Fibroblast of pulmonary artery (primary cell): ENCODE data around the gene CD44.
"Not testable (repeated sequence)": the region's sequence is repeated elsewhere in the genome, so short reads cannot be mapped to it uniquely, and the experiment has no call there.

Experiments
- DNase-seq: peaks from one replicate; pipeline ENCODE4 v3.0.0-alpha.2; 2010; ENCODE audit warnings: low read depth
- H3K4me3 ChIP-seq: replicated peaks from 2 replicates; pipeline ENCODE4 v1.5.1; 2011; ENCODE audit warnings: low read depth, mild to moderate bottlenecking, control low read depth, low read length, moderate library complexity
- TF ChIP-seq, protein P1 (sequence below): IDR thresholded peaks from 2 replicates; pipeline ENCODE4 v1.5.1; 2011; ENCODE audit warnings: mild to moderate bottlenecking, control low read depth, low read length, inconsistent platforms; ENCODE audit errors: missing control alignments

The CD44 gene

DNA sequence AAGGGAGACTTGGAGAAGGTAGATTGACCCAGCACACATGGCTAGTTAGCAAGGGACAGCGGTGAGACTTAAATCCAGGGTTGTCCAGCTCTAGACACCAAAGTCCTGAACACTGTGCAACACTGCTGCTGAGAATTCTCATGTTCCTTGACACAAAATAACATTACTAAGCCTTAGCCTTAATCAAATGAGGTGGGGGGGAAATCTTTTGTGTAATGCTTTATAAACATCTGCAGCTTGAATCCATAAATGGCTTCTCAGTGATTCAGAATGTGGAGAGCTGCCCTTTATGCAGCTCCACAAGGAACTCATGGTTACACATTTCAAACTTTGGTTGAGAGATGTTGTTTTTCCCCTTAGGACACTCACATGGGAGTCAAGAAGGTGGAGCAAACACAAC is 80.0 kb downstream of the CD44 start:
- TF ChIP-seq, protein P1, sequence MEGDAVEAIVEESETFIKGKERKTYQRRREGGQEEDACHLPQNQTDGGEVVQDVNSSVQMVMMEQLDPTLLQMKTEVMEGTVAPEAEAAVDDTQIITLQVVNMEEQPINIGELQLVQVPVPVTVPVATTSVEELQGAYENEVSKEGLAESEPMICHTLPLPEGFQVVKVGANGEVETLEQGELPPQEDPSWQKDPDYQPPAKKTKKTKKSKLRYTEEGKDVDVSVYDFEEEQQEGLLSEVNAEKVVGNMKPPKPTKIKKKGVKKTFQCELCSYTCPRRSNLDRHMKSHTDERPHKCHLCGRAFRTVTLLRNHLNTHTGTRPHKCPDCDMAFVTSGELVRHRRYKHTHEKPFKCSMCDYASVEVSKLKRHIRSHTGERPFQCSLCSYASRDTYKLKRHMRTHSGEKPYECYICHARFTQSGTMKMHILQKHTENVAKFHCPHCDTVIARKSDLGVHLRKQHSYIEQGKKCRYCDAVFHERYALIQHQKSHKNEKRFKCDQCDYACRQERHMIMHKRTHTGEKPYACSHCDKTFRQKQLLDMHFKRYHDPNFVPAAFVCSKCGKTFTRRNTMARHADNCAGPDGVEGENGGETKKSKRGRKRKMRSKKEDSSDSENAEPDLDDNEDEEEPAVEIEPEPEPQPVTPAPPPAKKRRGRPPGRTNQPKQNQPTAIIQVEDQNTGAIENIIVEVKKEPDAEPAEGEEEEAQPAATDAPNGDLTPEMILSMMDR = no peak
- no peak overlapping the region for H3K4me3 ChIP-seq
- no peak for DNase-seq

DNA sequence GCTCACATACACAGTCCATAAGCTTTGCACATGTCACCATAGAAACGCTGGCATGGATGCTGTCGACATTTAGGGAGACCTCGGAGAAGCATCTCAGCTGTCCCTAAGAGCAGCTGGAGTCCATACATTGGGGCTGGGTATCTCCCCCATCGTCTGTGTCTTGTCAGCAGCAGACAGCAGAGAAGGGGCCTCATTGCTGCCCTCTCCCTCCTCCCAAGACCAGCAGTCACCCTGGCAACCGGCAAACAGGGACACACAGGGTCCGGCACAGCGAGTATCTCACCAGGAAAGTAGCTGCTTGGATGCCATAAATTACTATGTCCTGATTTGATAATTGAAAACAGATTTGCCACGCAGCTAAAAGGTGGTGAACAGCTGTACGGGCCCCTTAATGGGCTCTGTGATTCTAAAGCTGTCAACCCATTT is 84.4 kb downstream of the CD44 start:
- TF ChIP-seq, protein P1 = no peak
- H3K4me3 ChIP-seq = no peak overlapping the region
- peak; percentile 46 for DNase-seq

DNA sequence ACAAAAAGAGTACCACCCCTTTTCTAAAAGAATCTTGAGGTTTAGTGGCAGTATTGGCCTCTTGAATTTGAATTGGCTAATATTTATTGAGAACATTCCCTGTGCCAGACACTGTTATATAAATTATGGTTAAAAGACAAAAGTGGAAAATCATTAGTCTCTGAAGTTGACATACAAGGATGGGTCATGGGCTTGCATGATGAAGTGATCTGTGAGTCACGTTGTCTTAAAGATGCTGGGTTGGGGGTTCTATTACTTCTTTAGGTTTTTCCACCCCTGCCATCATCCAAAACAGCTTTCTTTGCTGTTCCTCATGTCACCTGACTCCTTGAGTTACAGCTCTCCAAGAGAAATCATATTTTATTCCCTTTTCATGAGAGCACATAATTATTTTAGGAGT is 85.0 kb downstream of the CD44 start:
- no peak for DNase-seq
- TF ChIP-seq, protein P1 = no peak
- no peak overlapping the region for H3K4me3 ChIP-seq

DNA sequence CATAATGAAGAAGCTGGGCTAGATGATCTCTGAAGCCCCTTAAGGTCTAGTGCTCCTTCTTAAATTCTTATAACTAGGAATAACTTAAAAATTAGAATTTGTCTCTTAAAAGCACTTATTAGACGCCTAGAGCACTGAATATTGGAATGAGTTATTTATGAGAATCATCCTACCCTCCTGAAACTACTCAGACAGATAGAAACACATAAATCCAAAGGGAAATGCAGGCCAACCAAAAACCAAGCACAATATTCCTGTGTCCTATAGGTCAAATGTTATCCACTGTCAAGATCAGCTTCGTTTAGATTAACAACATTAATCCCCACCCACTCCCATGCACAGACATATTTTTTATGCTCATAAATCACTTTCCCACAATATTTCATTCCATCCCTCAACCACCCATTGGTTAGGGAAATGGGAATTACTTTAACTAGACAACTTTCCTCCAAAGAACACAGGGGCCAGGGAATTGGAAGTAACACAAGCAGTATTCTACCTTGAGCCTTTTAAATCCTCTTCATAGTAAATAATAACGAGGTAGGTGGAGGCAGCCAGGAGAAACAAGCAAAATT is 87.1 kb downstream of the CD44 start:
- TF ChIP-seq, protein P1 = no peak
- no peak overlapping the region for H3K4me3 ChIP-seq
- DNase-seq = no peak

DNA sequence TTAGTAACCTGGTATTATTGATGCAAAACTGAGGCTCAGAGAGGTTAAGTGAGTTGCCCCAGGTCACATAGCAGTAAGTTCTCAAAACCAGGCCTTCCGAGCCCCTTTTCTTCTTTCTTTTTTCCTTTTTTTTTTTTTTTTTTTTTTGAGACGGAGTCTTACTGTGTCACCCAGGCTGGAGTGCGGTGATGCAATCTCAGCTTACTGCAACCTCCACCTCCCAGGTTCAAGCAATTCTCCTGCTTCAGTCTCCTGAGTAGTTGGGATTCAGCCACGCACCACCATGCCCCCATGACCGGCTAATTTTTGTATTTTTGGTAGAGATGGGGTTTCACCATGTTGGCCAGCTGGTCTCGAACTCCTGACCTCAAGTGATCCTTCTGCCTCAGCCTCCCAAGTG is 87.8 kb downstream of the CD44 start:
- DNase-seq, H3K4me3 ChIP-seq: not testable (repeated sequence)

DNA sequence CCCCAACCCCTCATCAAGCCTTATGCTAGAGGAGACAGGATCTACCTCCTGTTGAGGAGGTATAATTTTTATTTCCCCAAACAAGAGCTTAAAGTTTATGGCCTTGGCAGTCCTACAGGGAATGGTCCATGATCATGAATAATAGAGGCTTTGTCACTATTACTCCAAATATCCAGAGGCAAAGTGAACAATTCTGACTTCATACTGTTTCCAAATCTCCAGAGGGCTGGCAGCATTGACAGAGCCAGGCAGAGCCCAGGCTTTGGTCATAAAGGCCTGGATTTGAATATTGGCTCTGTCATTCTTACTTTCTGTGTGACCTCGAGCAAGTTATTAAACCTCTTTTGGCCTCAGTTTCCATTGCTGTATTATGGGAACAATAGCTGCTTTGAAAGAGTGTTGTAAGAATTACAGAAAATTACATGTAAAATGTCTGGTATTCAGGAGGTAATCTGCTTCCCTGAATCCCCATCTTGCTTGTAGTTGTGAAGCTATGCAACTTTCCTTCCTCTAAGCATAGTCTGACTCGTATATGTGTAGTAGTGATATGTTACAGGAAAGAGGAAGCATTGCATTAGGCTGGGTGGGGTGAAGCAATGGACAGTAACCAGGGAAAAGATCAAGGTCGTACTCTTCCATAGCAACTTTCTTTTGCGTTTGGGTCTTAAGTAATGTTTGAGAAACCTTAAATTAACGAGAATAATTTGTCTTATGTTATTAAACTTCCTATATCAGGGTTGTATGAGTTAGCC is 88.8 kb downstream of the CD44 start:
- no peak overlapping the region for H3K4me3 ChIP-seq
- TF ChIP-seq, protein P1 = no peak
- peak; percentile 28 for DNase-seq

DNA sequence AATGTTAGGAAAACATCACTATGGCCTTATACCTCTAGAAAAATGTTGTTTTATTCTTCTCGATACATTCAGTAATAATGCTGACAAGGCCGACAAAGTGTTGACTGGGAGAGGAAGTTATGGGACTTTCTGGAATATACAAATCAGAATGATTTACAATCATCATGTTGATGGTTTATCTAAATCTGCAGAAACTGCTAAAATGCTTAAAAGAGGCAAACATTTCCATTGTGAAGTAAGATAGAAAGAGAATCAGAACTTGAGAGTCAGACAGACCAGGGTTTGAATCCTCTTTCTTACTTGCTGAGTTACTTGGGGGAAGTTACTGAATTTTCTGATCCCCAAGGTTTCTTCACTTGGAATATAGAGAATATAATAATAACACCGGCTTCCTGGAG is 89.4 kb downstream of the CD44 start:
- TF ChIP-seq, protein P1 = no peak
- DNase-seq = no peak
- H3K4me3 ChIP-seq = no peak overlapping the region
